Endothelial cell (in vitro differentiated cells): Measurements from ENCODE around the gene GNG14. TPM values are rescaled to one million over a fixed set of nuclear protein-coding genes. Genes with fewer than 3 reads are reported as not detected.

Source experiments
- DNase-seq: peaks from one replicate; pipeline ENCODE4 v3.0.0; 2021; ENCODE audit warnings: low spot score
- H3K27ac Mint-ChIP-seq: one replicate; pipeline ENCODE4 v1.8.0; 2021; ENCODE audit warnings: mixed read lengths, inconsistent platforms; ENCODE audit not compliant: unreplicated experiment
- H3K27me3 Mint-ChIP-seq: one replicate; pipeline ENCODE4 v1.8.0; 2021; ENCODE audit warnings: mild to moderate bottlenecking, moderate library complexity, mixed read lengths, inconsistent platforms; ENCODE audit not compliant: unreplicated experiment
- H3K36me3 Mint-ChIP-seq: one replicate; pipeline ENCODE4 v1.8.0; 2021; ENCODE audit warnings: mild to moderate bottlenecking, low read depth, mixed read lengths, inconsistent platforms; ENCODE audit not compliant: unreplicated experiment
- H3K4me1 Mint-ChIP-seq: one replicate; pipeline ENCODE4 v1.8.0; 2021; ENCODE audit warnings: mild to moderate bottlenecking, mixed read lengths, inconsistent platforms; ENCODE audit not compliant: unreplicated experiment
- H3K4me3 Mint-ChIP-seq: one replicate; pipeline ENCODE4 v1.8.0; 2021; ENCODE audit warnings: mild to moderate bottlenecking, mixed read lengths, inconsistent platforms; ENCODE audit not compliant: unreplicated experiment
- H3K9me3 Mint-ChIP-seq: one replicate; pipeline ENCODE4 v1.8.0; 2021; ENCODE audit warnings: mixed read lengths, inconsistent platforms; ENCODE audit not compliant: unreplicated experiment
- CTCF ChIP-seq: fragments of 200-600 bp; sonication (generic); IDR thresholded peaks from one replicate; pipeline ENCODE4 v1.5.0; 2021; ENCODE audit warnings: antibody characterized with exemption; ENCODE audit not compliant: unreplicated experiment
- total RNA-seq: library from RNA; stranded (reverse); fragmentation: NEBNext Ultra II Directional; extraction: Animal tissue kit (Norgen Biotek cat#: 25700); gene quantifications from one replicate; pipeline ENCODE4 v1.2.1, GENCODE V29; 2021; ENCODE audit not compliant: unreplicated experiment

Gene GNG14
- total RNA-seq, 1 donor from 2014 or later = not detected

GRCh38 chr19:12737835-12738351 is 50.1 kb downstream of the GNG14 start:
- H3K36me3 Mint-ChIP-seq = peaks cover 20% of the 10 kb centered on the region
- DNase-seq = no peak
- peaks cover 14% of the 10 kb centered on the region for H3K27me3 Mint-ChIP-seq
- no peak for TF ChIP-seq CTCF
- H3K4me1 Mint-ChIP-seq = peaks cover 22% of the 10 kb centered on the region
- no peaks in the 10 kb centered on the region for H3K9me3 Mint-ChIP-seq
- H3K27ac Mint-ChIP-seq = peak overlapping the region; percentile 100
- peak overlapping the region; percentile 100 for H3K4me3 Mint-ChIP-seq

Other genes starting within 250 kb of the GNG14 start
- gene ZNF443, start 247.0 kb upstream of the GNG14 start, total RNA-seq = 7.3 TPM
- 6.6 TPM for gene ZNF709, start 203.2 kb upstream of the GNG14 start, total RNA-seq
- gene ZNF564, start 136.5 kb upstream of the GNG14 start, total RNA-seq = 18.8 TPM
- gene ZNF490, start 77.2 kb upstream of the GNG14 start, total RNA-seq = 11.9 TPM
- gene ZNF791, start 77.1 kb upstream of the GNG14 start, total RNA-seq = 29.3 TPM
- 98.4 TPM for gene MAN2B1, start 21.3 kb upstream of the GNG14 start, total RNA-seq
- gene WDR83, start 21.2 kb upstream of the GNG14 start, total RNA-seq = 13.2 TPM
- gene DHPS, start 6.1 kb upstream of the GNG14 start, total RNA-seq = 55.3 TPM
- 8.0 TPM for gene FBXW9, start 8.6 kb downstream of the GNG14 start, total RNA-seq
- gene TNPO2, start 35.9 kb downstream of the GNG14 start, total RNA-seq = 68.1 TPM
- 176 TPM for gene TRIR, start 46.7 kb downstream of the GNG14 start, total RNA-seq
- 77.9 TPM for gene GET3, start 49.5 kb downstream of the GNG14 start, total RNA-seq
- gene BEST2, start 63.8 kb downstream of the GNG14 start, total RNA-seq = not detected
- gene HOOK2, start 87.6 kb downstream of the GNG14 start, total RNA-seq = 30.3 TPM
- 20.6 TPM for gene JUNB, start 103.5 kb downstream of the GNG14 start, total RNA-seq
- 215 TPM for gene PRDX2, start 113.8 kb downstream of the GNG14 start, total RNA-seq
- gene THSD8, start 114.1 kb downstream of the GNG14 start, total RNA-seq = 14.2 TPM
- 26.9 TPM for gene RNASEH2A, start 118.6 kb downstream of the GNG14 start, total RNA-seq
- gene RTBDN, start 146.6 kb downstream of the GNG14 start, total RNA-seq = not detected
- 4.1 TPM for gene MAST1, start 150.5 kb downstream of the GNG14 start, total RNA-seq
- gene DNASE2, start 193.5 kb downstream of the GNG14 start, total RNA-seq = 12.2 TPM
- gene KLF1, start 199.2 kb downstream of the GNG14 start, total RNA-seq = 0.54 TPM
- gene GCDH, start 203.2 kb downstream of the GNG14 start, total RNA-seq = 20.0 TPM
- not detected for gene SYCE2, start 231.3 kb downstream of the GNG14 start, total RNA-seq
- 45.8 TPM for gene FARSA, start 245.7 kb downstream of the GNG14 start, total RNA-seq